SK-N-SH treated with all-trans-retinoic acid at 6 μM for 48 hours (cell line): ENCODE measurements around the gene CTNS.

Experiments
- ARNTL ChIP-seq: fragments of 450-650 bp; formaldehyde crosslinking; IDR thresholded peaks from 2 replicates; pipeline ENCODE4 v1.5.0; 2020; ENCODE audit warnings: low read depth, mild to moderate bottlenecking, moderate library complexity, borderline replicate concordance
- CREB5 ChIP-seq: fragments of 250-450 bp; sonication (Bioruptor Pico); IDR thresholded peaks from 2 replicates; pipeline ENCODE4 v1.5.1; 2020; ENCODE audit warnings: low read depth, mild to moderate bottlenecking, moderate library complexity
- CSDC2 ChIP-seq: fragments of 250-450 bp; sonication (Bioruptor Pico); IDR thresholded peaks from 2 replicates; pipeline ENCODE4 v1.5.0; 2020; ENCODE audit warnings: mild to moderate bottlenecking, moderate library complexity
- CSRNP3 ChIP-seq: fragments of 250-450 bp; sonication (Bioruptor Pico); IDR thresholded peaks from 2 replicates; pipeline ENCODE4 v1.5.1; 2021; ENCODE audit warnings: mild to moderate bottlenecking, moderate library complexity
- ESRRG ChIP-seq: fragments of 250-450 bp; sonication (Bioruptor Pico); IDR thresholded peaks from 2 replicates; pipeline ENCODE4 v1.6.1; 2021; ENCODE audit warnings: mild to moderate bottlenecking
- PATZ1 ChIP-seq: fragments of 250-450 bp; sonication (Bioruptor Pico); IDR thresholded peaks from 2 replicates; pipeline ENCODE4 v1.8.0; 2020; ENCODE audit warnings: mild to moderate bottlenecking, moderate library complexity, borderline replicate concordance
- RARB ChIP-seq: fragments of 250-450 bp; sonication (Bioruptor Pico); IDR thresholded peaks from 2 replicates; pipeline ENCODE4 v1.8.0; 2021; ENCODE audit warnings: mild to moderate bottlenecking, moderate library complexity
- TOX ChIP-seq: fragments of 250-450 bp; sonication (Bioruptor Pico); IDR thresholded peaks from 2 replicates; pipeline ENCODE4 v1.8.0; 2021; ENCODE audit warnings: mild to moderate bottlenecking, moderate library complexity, borderline replicate concordance
- TSHZ2 ChIP-seq: fragments of 250-450 bp; sonication (Bioruptor Pico); IDR thresholded peaks from 2 replicates; pipeline ENCODE4 v1.5.0; 2020; ENCODE audit warnings: mild to moderate bottlenecking, moderate library complexity
- ZC3H10 ChIP-seq: fragments of 250-450 bp; sonication (Bioruptor Pico); IDR thresholded peaks from 2 replicates; pipeline ENCODE4 v1.5.1; 2021; ENCODE audit warnings: mild to moderate bottlenecking, moderate library complexity
- ZFP3 ChIP-seq: fragments of 250-450 bp; sonication (Bioruptor Pico); IDR thresholded peaks from 2 replicates; pipeline ENCODE4 v1.5.0; 2020; ENCODE audit warnings: mild to moderate bottlenecking, moderate library complexity
- ZFP30 ChIP-seq: fragments of 450-650 bp; formaldehyde crosslinking; IDR thresholded peaks from 2 replicates; pipeline ENCODE4 v1.5.0; 2022; ENCODE audit warnings: mild to moderate bottlenecking, moderate library complexity
- ZNF565 ChIP-seq: fragments of 450-650 bp; formaldehyde crosslinking; conservative IDR thresholded peaks from 2 replicates; pipeline ENCODE4 v1.5.0; 2020; ENCODE audit warnings: low read depth, mild to moderate bottlenecking, moderate library complexity

- no peak for TF ChIP-seq ESRRG (CRISPR knock-in tag)
- TF ChIP-seq ZFP3 (CRISPR knock-in tag) = no peak
- TF ChIP-seq PATZ1 (CRISPR knock-in tag) = no peak
- no peak for TF ChIP-seq CSRNP3 (CRISPR knock-in tag)
- no peak for TF ChIP-seq ARNTL (CRISPR knock-in tag)
- TF ChIP-seq RARB = no peak
- no peak for TF ChIP-seq ZNF565
- TF ChIP-seq ZFP30 = no peak
- TF ChIP-seq TSHZ2 = no peak
- TF ChIP-seq TOX = no peak
- no peak for TF ChIP-seq CSDC2 (CRISPR knock-in tag)
- TF ChIP-seq CREB5 = no peak
- no peak for TF ChIP-seq ZC3H10
Measured at GRCh38 chr17:3627769-3628167, 8.8 kb upstream of the CTNS start.
